Panc1 (cell line): Measurements from ENCODE around the gene APOC3. TPM values are rescaled to one million over a fixed set of nuclear protein-coding genes. Genes with fewer than 3 reads are reported as not detected.

Experiments used
- ATAC-seq: fragments of 200-7000 bp; cut with Tn5 transposase; 2 replicates; pipeline ENCODE4 v1.9.1; 2020; ENCODE audit warnings: mild to moderate bottlenecking, moderate library complexity
- BruUV-seq: library from RNA; stranded (reverse); fragments of 400-500 nt; replicated peaks from 2 replicates; lab custom pipeline; 2021; lab: Mats Ljungman, UMichigan
- CTCF ChIA-PET: fragments of 300-600 bp; sonication (Branson Sonifier 250); formaldehyde crosslinking; loops from one replicate; lab custom pipeline; 2022; ENCODE audit warnings: antibody characterized with exemption; lab: Charles Lee
- POLR2A ChIA-PET: fragments of 300-600 bp; sonication (Branson Sonifier 250); formaldehyde crosslinking; loops from one replicate; lab custom pipeline; 2022; ENCODE audit warnings: antibody characterized with exemption; lab: Charles Lee
- DNase-seq: peaks from one replicate; pipeline ENCODE4 v3.0.0-alpha.2; 2010; ENCODE audit warnings: low read depth, low spot score
- H3K27ac ChIP-seq: 2 replicates; pipeline ENCODE4 v1.5.1; 2011; ENCODE audit warnings: mild to moderate bottlenecking, low read length, inconsistent platforms
- H3K27me3 ChIP-seq: fragments of 200-500 bp; sonication (Bioruptor generic); 2 replicates; pipeline ENCODE4 v1.6.0; 2014; ENCODE audit warnings: low read length, inconsistent platforms; ENCODE audit not compliant: control insufficient read depth, insufficient read depth
- H3K36me3 ChIP-seq: fragments of 200-500 bp; sonication (Bioruptor generic); 2 replicates; pipeline ENCODE4 v1.5.1; 2014; ENCODE audit warnings: inconsistent platforms, mild to moderate bottlenecking, low read length, moderate library complexity; ENCODE audit not compliant: control insufficient read depth, insufficient read depth
- H3K4me1 ChIP-seq: 2 replicates; pipeline ENCODE4 v1.5.1; 2011; ENCODE audit warnings: inconsistent platforms, mild to moderate bottlenecking, low read length, moderate library complexity; ENCODE audit not compliant: control insufficient read depth, insufficient read depth
- H3K4me3 ChIP-seq, 2 experiments: 2 replicates each; pipeline ENCODE4 v1.5.1; 2011 to 2012; ENCODE audit warnings: low read depth in 2 of 2, low read length in 2 of 2, mild to moderate bottlenecking in 2 of 2, inconsistent platforms in 1 of 2, moderate library complexity in 1 of 2
- H3K9me3 ChIP-seq: fragments of 200-500 bp; sonication (Bioruptor generic); 2 replicates; pipeline ENCODE4 v1.5.1; 2014; ENCODE audit warnings: low read depth, mild to moderate bottlenecking, inconsistent platforms, low read length, moderate library complexity; ENCODE audit not compliant: control insufficient read depth, insufficient read depth
- POLR2AphosphoS5 ChIP-seq: IDR thresholded peaks from 2 replicates; pipeline ENCODE4 v1.6.1; 2012; ENCODE audit warnings: mild to moderate bottlenecking, low read depth, low read length, moderate library complexity
- SIN3A ChIP-seq: IDR thresholded peaks from 2 replicates; pipeline ENCODE4 v1.6.1; 2012; ENCODE audit warnings: low read depth, mild to moderate bottlenecking, low read length, moderate library complexity, borderline replicate concordance; ENCODE audit not compliant: insufficient read depth
- TCF7L2 ChIP-seq: IDR thresholded peaks from 2 replicates; pipeline ENCODE4 v1.6.1; 2011; ENCODE audit warnings: mild to moderate bottlenecking, low read depth, low read length, inconsistent platforms
- in situ Hi-C: cut with HindIII; loops from 2 replicates; pipeline ENCODE4 v1.10.0; 2016; ENCODE audit warnings: low sequenced_read_pairs, low pct_unique_long_range_greater_than_20kb
- intact Hi-C: fragments of 100-400 bp; cut with micrococcal nuclease; formaldehyde crosslinking; loops from one replicate; pipeline ENCODE4 v1.10.0; 2022; ENCODE audit not compliant: unreplicated experiment
- total RNA-seq: library from RNA; stranded (reverse); gene quantifications from one replicate; pipeline ENCODE4 v1.2.1, GENCODE V29; 2021; ENCODE audit not compliant: unreplicated experiment
- TF ChIP-seq, protein P1 (sequence below), 2 experiments: IDR thresholded peaks; 2 replicates each; pipeline ENCODE4 v1.6.1; 2011 to 2012; ENCODE audit warnings: low read depth in 2 of 2, control low read depth in 1 of 2, low read length in 1 of 2, mild to moderate bottlenecking in 1 of 2, moderate library complexity in 1 of 2; ENCODE audit not compliant: insufficient read depth in 1 of 2
- TF ChIP-seq, protein P2 (sequence below): fragments of 450-650 bp; IDR thresholded peaks from 2 replicates; pipeline ENCODE4 v1.5.1; 2017; ENCODE audit warnings: mild to moderate bottlenecking

APOC3 gene
- total RNA-seq, 1 experiment from 2014 or later: 1.2 TPM

DNA sequence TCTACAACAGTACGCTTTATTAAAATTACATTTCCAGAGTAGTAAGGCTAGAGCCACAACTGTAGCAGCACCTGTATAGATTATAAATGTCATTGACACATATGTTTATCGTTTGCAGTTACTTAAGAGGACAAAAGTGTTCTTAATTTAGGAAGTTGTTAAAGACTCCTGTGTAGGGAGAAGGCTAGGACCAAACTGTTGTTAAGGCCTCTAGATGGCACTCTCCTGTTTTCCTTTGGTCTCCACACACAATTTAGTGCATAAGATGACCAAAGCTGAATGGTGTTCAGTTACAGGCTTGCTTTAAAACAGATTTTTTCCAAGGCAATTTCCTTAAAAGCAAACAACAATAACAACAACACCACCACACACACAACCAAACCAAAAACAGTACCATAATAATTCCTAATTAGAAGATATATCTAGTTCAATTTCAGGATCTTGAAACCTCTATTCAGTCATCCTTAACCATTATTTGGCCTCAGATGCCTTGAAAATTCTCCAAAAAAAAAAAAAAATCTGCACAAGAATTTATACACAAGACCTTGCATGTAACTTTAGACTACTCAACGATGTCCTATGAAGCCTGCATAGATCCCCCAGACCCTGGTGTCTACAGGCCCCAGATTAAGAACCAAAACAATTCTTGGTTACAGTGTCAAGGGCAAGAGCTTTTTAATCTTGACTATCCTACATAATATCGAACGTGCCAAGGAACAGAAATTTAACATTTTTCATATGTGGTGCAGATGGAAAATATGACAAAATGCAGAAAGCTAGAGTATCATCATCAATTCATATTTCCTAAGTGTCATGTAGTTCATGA lies 50.3 kb downstream of the APOC3 start:
- in situ Hi-C loops (no loop called here), intact Hi-C loops (loop anchor here (1.0 to 10.0 kb wide), 2 partner anchors 226 to 345 kb away; no protein-coding TSS in a partner anchor)
- POLR2A ChIA-PET: interaction anchor here (0.6 kb wide), 1 partner anchor 205 kb away, joined by 3 read pairs; no protein-coding TSS in a partner anchor

DNA sequence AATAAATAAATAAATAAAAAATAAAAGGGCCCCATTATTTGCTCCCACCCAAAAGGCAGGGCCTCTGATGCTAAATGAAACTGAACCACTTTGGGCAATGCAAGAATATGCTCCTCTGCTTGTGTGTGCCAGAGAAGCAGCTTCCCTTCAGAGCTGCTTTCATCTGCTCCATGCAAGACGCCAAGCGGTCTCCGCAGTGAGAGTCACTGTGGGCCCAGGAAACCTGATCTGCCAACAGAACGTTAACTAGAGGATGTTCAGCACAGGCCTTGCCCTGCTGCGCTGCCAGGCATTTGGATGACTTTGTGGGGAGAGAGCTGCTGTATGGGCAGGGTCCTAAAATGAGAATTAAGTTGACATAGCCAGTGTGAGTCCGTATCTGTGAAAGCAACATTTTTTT lies 51.4 kb downstream of the APOC3 start:
- no peak for TF ChIP-seq POLR2AphosphoS5
- no peak for TF ChIP-seq SIN3A
- TF ChIP-seq, protein P1, sequence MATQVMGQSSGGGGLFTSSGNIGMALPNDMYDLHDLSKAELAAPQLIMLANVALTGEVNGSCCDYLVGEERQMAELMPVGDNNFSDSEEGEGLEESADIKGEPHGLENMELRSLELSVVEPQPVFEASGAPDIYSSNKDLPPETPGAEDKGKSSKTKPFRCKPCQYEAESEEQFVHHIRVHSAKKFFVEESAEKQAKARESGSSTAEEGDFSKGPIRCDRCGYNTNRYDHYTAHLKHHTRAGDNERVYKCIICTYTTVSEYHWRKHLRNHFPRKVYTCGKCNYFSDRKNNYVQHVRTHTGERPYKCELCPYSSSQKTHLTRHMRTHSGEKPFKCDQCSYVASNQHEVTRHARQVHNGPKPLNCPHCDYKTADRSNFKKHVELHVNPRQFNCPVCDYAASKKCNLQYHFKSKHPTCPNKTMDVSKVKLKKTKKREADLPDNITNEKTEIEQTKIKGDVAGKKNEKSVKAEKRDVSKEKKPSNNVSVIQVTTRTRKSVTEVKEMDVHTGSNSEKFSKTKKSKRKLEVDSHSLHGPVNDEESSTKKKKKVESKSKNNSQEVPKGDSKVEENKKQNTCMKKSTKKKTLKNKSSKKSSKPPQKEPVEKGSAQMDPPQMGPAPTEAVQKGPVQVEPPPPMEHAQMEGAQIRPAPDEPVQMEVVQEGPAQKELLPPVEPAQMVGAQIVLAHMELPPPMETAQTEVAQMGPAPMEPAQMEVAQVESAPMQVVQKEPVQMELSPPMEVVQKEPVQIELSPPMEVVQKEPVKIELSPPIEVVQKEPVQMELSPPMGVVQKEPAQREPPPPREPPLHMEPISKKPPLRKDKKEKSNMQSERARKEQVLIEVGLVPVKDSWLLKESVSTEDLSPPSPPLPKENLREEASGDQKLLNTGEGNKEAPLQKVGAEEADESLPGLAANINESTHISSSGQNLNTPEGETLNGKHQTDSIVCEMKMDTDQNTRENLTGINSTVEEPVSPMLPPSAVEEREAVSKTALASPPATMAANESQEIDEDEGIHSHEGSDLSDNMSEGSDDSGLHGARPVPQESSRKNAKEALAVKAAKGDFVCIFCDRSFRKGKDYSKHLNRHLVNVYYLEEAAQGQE (IDR thresholded peaks at IDR 0.05; ENCODE audit: insufficient read depth in 1 of 2, low read depth in 2 of 2, low read length in 1 of 2): no peak
- no peak for TF ChIP-seq TCF7L2
- TF ChIP-seq, protein P2, sequence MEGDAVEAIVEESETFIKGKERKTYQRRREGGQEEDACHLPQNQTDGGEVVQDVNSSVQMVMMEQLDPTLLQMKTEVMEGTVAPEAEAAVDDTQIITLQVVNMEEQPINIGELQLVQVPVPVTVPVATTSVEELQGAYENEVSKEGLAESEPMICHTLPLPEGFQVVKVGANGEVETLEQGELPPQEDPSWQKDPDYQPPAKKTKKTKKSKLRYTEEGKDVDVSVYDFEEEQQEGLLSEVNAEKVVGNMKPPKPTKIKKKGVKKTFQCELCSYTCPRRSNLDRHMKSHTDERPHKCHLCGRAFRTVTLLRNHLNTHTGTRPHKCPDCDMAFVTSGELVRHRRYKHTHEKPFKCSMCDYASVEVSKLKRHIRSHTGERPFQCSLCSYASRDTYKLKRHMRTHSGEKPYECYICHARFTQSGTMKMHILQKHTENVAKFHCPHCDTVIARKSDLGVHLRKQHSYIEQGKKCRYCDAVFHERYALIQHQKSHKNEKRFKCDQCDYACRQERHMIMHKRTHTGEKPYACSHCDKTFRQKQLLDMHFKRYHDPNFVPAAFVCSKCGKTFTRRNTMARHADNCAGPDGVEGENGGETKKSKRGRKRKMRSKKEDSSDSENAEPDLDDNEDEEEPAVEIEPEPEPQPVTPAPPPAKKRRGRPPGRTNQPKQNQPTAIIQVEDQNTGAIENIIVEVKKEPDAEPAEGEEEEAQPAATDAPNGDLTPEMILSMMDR: no peak
- Histone ChIP-seq H3K27ac (no peak overlapping the region), H3K27me3 (no peaks in the 10 kb centered on the region), H3K4me3 (no peak overlapping the region), H3K4me1 (no peaks in the 10 kb centered on the region), H3K36me3 (0 out of 2 replicates have a peak, but pooled peaks cover 2% of the 10 kb centered on the region), H3K9me3 (no peaks in the 10 kb centered on the region)
- ChIA-PET POLR2A (interaction anchor here (0.6 kb wide), 1 partner anchor 18 kb away, joined by 4 read pairs; no protein-coding TSS in a partner anchor), CTCF (interaction anchor here (0.6 kb wide), 1 partner anchor 349 kb away, joined by 3 read pairs; no protein-coding TSS in a partner anchor)
- ATAC-seq (no peak), DNase-seq (no peak)
- intact Hi-C loops (loop anchor here (10.0 kb wide), 1 partner anchor 344 kb away; no protein-coding TSS in a partner anchor), in situ Hi-C loops (no loop called here)
- BruUV-seq: no TSS peak

More for the DNA sequence above, 50.3 kb downstream of the APOC3 start:
- H3K9me3 ChIP-seq: no peaks in the 10 kb centered on the region
- no peak overlapping the region for H3K27ac ChIP-seq
- no peak overlapping the region for H3K4me3 ChIP-seq
- H3K4me1 ChIP-seq: no peaks in the 10 kb centered on the region
- TSS peak; percentile 19 for BruUV-seq
- CTCF ChIA-PET: interaction anchor here (0.6 to 0.7 kb wide), 3 partner anchors 246 to 382 kb away, joined by 3 read pairs; no protein-coding TSS in a partner anchor
- 0 out of 2 replicates have a peak, but pooled peaks cover 2% of the 10 kb centered on the region for H3K36me3 ChIP-seq
- peak; percentile 66 for DNase-seq
- TF ChIP-seq, protein P2: peak; percentile 79; the same call in 1 of the 2 replicates
- TF ChIP-seq, protein P1 (IDR thresholded peaks at IDR 0.05; ENCODE audit: insufficient read depth in 1 of 2, low read depth in 2 of 2, low read length in 1 of 2): no peak
- no peaks in the 10 kb centered on the region for H3K27me3 ChIP-seq
- ATAC-seq: peak; percentile 97
